ENCODE results near the gene SESN3.

GRCh38 chr11:95247883-95248282, 16.9 kb upstream of the SESN3 start:
- no peak for TF ChIP-seq ARNT (IDR thresholded peaks at IDR 0.05)
- no peak for TF ChIP-seq FOXK2 (IDR thresholded peaks at IDR 0.05)
- no peak for TF ChIP-seq BHLHE40 (IDR thresholded peaks at IDR 0.05; ENCODE audit: borderline replicate concordance)
- TF ChIP-seq TARDBP (IDR thresholded peaks at IDR 0.05) = no peak
- no peak for TF ChIP-seq FOXM1 (IDR thresholded peaks at IDR 0.05; ENCODE audit: borderline replicate concordance)
- TF ChIP-seq SUZ12 (IDR thresholded peaks at IDR 0.05) = no peak
- TF ChIP-seq ZNF384 (IDR thresholded peaks at IDR 0.05) = no peak
- TF ChIP-seq L3MBTL2 (conservative IDR thresholded peaks at IDR 0.05) = no peak

Data from HEK293T (cell line).